ENCODE measurements around the gene CST6.

The CST6 gene

GRCh38 chr11:66036334-66036710, 24.5 kb downstream of the CST6 start:
- H3K4me3 Mint-ChIP-seq = no peak overlapping the region
- no peaks in the 10 kb centered on the region for H3K4me1 Mint-ChIP-seq (ENCODE audit: low read depth)
- intact Hi-C loops (cut with micrococcal nuclease) = no loop called here
- H3K36me3 Mint-ChIP-seq (ENCODE audit: low read depth) = no peaks in the 10 kb centered on the region
- no peak overlapping the region for H3K27ac Mint-ChIP-seq
- H3K9me3 Mint-ChIP-seq = no peaks in the 10 kb centered on the region
- H3K27me3 Mint-ChIP-seq = peaks cover 33% of the 10 kb centered on the region

DNA sequence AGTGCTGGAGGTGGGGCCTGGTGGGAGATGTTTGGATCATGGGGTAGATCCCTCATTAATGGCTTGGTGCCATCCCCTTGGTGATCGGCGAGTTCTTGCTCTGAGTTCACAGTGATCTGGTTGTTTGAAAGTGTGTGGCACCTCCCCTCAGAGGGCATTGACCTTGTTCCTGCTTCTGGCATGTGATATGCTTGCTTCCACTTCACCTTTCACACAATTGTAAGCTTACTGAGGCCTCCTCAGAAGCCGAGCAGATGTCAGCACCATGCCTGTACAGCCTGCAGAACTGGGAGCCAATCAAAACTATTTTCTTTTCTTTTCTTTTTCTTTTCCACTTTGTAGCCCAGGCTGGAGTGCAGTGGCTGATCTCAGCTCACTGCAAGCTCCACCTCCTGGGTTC, 25.5 kb downstream of the CST6 start:
- Mint-ChIP-seq H3K27ac (no peak overlapping the region), H3K4me3 (no peak overlapping the region), H3K4me1 (ENCODE audit: low read depth) (no peaks in the 10 kb centered on the region), H3K9me3 (no peaks in the 10 kb centered on the region), H3K27me3 (peaks cover 26% of the 10 kb centered on the region), H3K36me3 (ENCODE audit: low read depth) (no peaks in the 10 kb centered on the region)
- intact Hi-C loops (cut with micrococcal nuclease) = no loop called here

- Mint-ChIP-seq H3K4me1 (ENCODE audit: low read depth) (peaks cover 4% of the 10 kb centered on the region), H3K27ac (no peak overlapping the region), H3K9me3 (no peaks in the 10 kb centered on the region), H3K36me3 (ENCODE audit: low read depth) (no peaks in the 10 kb centered on the region), H3K4me3 (no peak overlapping the region), H3K27me3 (peaks cover 24% of the 10 kb centered on the region)
- intact Hi-C loops (cut with micrococcal nuclease) = no loop called here
Observed at GRCh38 chr11:66039765-66040164, 28.0 kb downstream of the CST6 start.

GRCh38 chr11:66042227-66042995, 30.6 kb downstream of the CST6 start:
- no peak overlapping the region for H3K4me3 Mint-ChIP-seq
- no peaks in the 10 kb centered on the region for H3K9me3 Mint-ChIP-seq
- peaks cover 24% of the 10 kb centered on the region for H3K27me3 Mint-ChIP-seq
- peaks cover 17% of the 10 kb centered on the region for H3K4me1 Mint-ChIP-seq (ENCODE audit: low read depth)
- H3K36me3 Mint-ChIP-seq (ENCODE audit: low read depth) = no peaks in the 10 kb centered on the region
- no peak overlapping the region for H3K27ac Mint-ChIP-seq
- intact Hi-C loops (cut with micrococcal nuclease) = no loop called here

DNA sequence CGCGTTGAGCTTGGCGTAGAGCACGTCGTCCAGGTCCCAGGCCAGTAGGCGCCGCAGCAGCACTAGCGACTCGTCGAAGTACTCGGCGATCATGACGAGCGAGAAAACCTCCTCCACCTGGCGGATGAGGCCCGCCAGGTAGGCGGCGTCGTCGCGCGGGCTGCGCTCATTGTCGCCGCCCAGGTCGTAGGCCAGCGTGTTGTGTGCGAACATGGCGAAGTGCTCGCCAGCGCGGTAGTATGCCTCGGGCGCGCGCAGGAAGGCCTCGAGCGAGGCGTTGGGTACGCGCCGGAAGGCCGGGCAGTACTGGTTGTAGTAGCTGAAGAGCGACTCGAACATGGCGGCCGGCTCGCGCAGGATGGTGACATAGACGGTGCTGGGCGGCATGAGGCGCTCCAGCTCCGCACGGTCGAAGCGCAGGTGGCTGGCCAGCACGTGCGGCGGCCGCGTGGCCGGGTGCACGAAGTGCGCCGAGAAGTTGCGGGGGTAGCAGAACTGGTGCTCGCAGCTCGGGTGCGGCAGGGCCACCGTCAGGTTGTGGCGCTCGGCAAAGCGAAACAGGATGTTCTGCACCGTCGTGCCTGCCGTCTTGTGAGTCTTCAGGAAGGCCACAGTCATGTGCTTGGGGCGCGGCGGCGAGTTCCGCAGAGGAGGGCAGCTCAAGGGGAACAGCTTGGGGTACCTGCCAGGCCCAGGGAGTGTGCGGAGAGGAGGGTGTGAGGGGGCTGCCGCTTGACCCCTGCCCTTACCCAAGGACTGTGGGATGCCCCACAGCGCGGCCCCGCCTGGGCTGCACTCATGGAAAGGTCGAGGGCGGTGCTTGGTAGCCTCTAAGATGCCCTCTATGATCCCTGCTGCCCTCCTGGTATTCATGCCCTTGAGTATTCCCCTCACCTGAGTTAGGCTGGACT, 31.4 kb downstream of the CST6 start:
- no peaks in the 10 kb centered on the region for H3K9me3 Mint-ChIP-seq
- H3K4me1 Mint-ChIP-seq (ENCODE audit: low read depth) = peaks cover 17% of the 10 kb centered on the region
- intact Hi-C loops (cut with micrococcal nuclease) = no loop called here
- H3K36me3 Mint-ChIP-seq (ENCODE audit: low read depth) = no peaks in the 10 kb centered on the region
- no peak overlapping the region for H3K4me3 Mint-ChIP-seq
- H3K27me3 Mint-ChIP-seq = peaks cover 32% of the 10 kb centered on the region
- no peak overlapping the region for H3K27ac Mint-ChIP-seq

GRCh38 chr11:66044757-66045156, 32.9 kb downstream of the CST6 start:
- H3K36me3 Mint-ChIP-seq (ENCODE audit: low read depth) = no peaks in the 10 kb centered on the region
- H3K4me1 Mint-ChIP-seq (ENCODE audit: low read depth) = peaks cover 17% of the 10 kb centered on the region
- peaks cover 41% of the 10 kb centered on the region for H3K27me3 Mint-ChIP-seq
- intact Hi-C loops (cut with micrococcal nuclease) = no loop called here
- no peaks in the 10 kb centered on the region for H3K9me3 Mint-ChIP-seq
- no peak overlapping the region for H3K4me3 Mint-ChIP-seq
- no peak overlapping the region for H3K27ac Mint-ChIP-seq

DNA sequence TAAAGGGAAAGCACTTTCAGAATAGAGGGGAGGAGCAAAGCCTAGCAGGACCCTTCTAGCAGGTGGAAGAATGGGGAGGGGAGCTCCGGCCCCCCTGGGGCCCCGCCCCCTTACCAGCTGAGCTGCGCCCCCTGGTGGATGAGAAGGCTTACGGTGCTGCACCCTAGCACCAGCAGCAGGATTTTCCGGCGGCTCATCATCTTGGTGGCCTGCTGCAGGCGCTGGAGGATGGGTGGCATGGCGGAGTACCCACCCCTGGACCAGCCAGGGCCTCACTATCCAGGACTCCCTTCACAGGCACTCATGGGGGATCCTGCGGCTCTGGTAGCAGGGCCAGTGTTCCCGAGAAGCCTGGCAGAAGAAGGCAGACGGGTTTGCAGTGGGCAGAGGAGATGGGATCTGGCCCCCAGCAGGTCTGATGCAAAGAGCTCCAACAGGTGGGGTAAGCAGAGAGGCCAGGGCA, 33.4 kb downstream of the CST6 start:
- Mint-ChIP-seq H3K4me1 (ENCODE audit: low read depth) (peaks cover 17% of the 10 kb centered on the region), H3K4me3 (no peak overlapping the region), H3K27ac (no peak overlapping the region), H3K27me3 (peaks cover 39% of the 10 kb centered on the region), H3K9me3 (no peaks in the 10 kb centered on the region), H3K36me3 (ENCODE audit: low read depth) (no peaks in the 10 kb centered on the region)
- intact Hi-C loops (cut with micrococcal nuclease) = no loop called here

GRCh38 chr11:66046901-66047300, 35.1 kb downstream of the CST6 start:
- no peak overlapping the region for H3K27ac Mint-ChIP-seq
- H3K9me3 Mint-ChIP-seq = no peaks in the 10 kb centered on the region
- H3K36me3 Mint-ChIP-seq (ENCODE audit: low read depth) = no peaks in the 10 kb centered on the region
- intact Hi-C loops (cut with micrococcal nuclease) = no loop called here
- H3K27me3 Mint-ChIP-seq = peaks cover 37% of the 10 kb centered on the region
- no peak overlapping the region for H3K4me3 Mint-ChIP-seq
- peaks cover 27% of the 10 kb centered on the region for H3K4me1 Mint-ChIP-seq (ENCODE audit: low read depth)

- intact Hi-C loops (cut with micrococcal nuclease) = no loop called here
- Mint-ChIP-seq H3K27me3 (peaks cover 37% of the 10 kb centered on the region), H3K36me3 (ENCODE audit: low read depth) (peaks cover 8% of the 10 kb centered on the region), H3K4me1 (ENCODE audit: low read depth) (peaks cover 30% of the 10 kb centered on the region), H3K4me3 (no peak overlapping the region), H3K27ac (no peak overlapping the region), H3K9me3 (no peaks in the 10 kb centered on the region)
Observed at GRCh38 chr11:66047541-66048365, 35.9 kb downstream of the CST6 start.

DNA sequence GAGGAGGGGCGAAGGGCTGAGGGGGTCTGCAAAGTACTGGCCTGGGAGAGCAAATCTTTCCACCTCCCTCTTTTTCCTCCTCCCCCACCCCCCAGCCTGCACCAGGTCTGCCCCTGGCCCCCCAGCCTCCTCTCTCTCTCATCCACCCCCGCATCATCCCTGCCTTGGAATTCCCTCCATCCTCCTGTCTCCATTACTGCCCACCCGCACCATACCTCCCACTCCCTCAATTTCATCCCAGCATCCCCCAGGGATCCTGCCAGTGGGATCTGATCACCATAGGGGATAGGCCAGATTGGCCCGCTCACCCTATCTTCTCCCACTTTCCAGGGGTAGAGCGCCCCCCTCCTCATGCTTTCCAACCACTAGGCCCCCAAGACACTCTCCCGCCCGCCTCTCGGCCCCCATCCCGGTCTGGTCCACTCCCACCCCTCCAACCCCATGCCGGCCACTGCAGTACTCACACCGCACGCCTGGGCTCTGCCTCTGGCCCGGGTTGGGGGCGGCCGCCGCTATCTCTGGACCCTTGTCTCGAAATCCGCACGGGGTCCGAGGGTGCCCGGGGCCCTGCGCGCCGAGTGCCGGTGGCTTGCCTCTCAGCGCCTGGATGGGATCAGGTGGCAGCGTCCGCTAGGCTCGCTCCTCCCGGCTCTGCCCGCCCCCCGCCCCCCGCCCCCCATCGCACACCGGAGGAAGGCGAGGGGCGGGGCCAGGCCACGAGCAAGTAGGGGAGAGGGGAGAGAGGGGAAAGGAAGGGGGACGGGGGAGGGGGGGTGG, 36.9 kb downstream of the CST6 start, which contains the start of gene GAL3ST3:
TSS of gene GAL3ST3 (minus strand) at position 615 of the 777 bp plus-strand sequence. CDS start 3,746 bp downstream, outside the sequence.
- peaks cover 37% of the 10 kb centered on the region for H3K4me1 Mint-ChIP-seq (ENCODE audit: low read depth)
- H3K4me3 Mint-ChIP-seq = no peak within 1 kb of the TSS
- H3K9me3 Mint-ChIP-seq = no peaks in the 10 kb centered on the region
- H3K27ac Mint-ChIP-seq = no peak within 1 kb of the TSS
- peaks cover 18% of the 10 kb centered on the region for H3K36me3 Mint-ChIP-seq (ENCODE audit: low read depth)
- peaks cover 37% of the 10 kb centered on the region for H3K27me3 Mint-ChIP-seq
- intact Hi-C loops (cut with micrococcal nuclease) = no loop called here

DNA sequence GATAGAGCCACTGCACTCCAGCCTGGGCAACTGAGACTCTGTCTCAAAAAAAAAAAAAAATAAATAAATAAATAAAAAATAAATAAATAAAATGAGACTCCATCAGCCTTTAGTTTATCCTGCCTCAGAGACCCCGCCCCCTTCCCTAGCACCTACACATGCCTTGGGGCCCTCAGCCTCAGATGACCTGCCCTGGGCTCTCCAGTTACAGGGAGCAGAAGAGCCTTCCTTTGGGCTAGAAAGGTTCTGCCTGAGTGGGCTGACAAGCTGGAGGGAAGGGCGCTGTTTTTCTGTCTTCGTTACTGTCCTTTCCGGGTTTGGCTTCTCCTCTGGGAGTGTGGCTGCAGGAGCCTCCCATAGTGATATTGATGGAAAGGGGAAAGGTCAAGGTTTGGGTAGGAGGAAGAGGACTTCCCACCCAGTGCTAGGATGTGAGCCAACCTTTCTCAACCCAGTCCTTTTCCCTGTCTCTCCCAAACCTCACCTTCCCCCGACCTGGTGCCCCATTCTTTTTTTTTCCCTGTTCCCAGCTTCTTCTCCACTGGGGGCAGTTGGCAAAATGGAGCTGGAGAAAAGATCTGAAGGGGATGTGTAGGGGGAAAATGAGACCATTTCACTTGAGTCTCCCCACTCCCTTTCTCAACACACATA, 38.9 kb downstream of the CST6 start:
- no peaks in the 10 kb centered on the region for H3K9me3 Mint-ChIP-seq
- intact Hi-C loops (cut with micrococcal nuclease) = no loop called here
- peaks cover 38% of the 10 kb centered on the region for H3K36me3 Mint-ChIP-seq (ENCODE audit: low read depth)
- peak overlapping the region; percentile 98 for H3K27ac Mint-ChIP-seq
- no peak overlapping the region for H3K4me3 Mint-ChIP-seq
- peaks cover 29% of the 10 kb centered on the region for H3K27me3 Mint-ChIP-seq
- H3K4me1 Mint-ChIP-seq (ENCODE audit: low read depth) = peaks cover 25% of the 10 kb centered on the region

DNA sequence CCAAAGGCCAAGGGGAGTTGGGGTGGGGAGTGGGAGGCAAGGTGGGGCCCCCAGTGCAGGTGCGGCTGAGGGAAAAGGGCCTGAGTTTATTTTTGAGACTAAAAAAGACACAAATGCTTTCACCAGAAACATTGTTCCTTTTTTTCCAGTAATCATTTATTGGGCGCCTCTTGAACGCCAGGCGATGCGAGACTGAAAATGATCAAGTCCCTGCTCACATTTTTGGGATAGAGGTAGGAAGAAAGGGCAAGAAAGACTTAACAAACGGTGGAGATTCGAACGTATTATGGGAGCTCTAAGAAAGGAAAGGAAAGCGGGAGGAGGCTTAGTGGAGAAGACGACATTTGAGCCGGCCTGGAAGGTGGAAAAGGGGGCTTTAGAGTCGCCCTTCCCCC, 39.6 kb downstream of the CST6 start:
- peak overlapping the region; percentile 98 for H3K27ac Mint-ChIP-seq
- peaks cover 44% of the 10 kb centered on the region for H3K36me3 Mint-ChIP-seq (ENCODE audit: low read depth)
- peaks cover 25% of the 10 kb centered on the region for H3K4me1 Mint-ChIP-seq (ENCODE audit: low read depth)
- H3K4me3 Mint-ChIP-seq = peak overlapping the region; percentile 100
- H3K9me3 Mint-ChIP-seq = no peaks in the 10 kb centered on the region
- H3K27me3 Mint-ChIP-seq = peaks cover 24% of the 10 kb centered on the region
- intact Hi-C loops (cut with micrococcal nuclease) = no loop called here
